Fibroblast of peridontal ligament (primary cell): ENCODE measurements around the gene THAP7.
A peak's percentile ranks its signal among the peaks of the same experiment; 100 is the strongest.
"Not testable (repeated sequence)": the region's sequence is repeated elsewhere in the genome, so short reads cannot be mapped to it uniquely, and the experiment has no call there.

Experiments
- DNase-seq: peaks from one replicate; pipeline ENCODE4 v3.0.0-alpha.2; 2010; ENCODE audit errors: extremely low read depth

The THAP7 gene

GRCh38 chr22:21001601-21002325 lies at the start of gene THAP7:
Gene THAP7 (minus strand): TSS chr22:21002118. CDS start chr22:21001911, 207 bp downstream.
- DNase-seq = peak; percentile 93

GRCh38 chr22:21051145-21051830 lies 49.4 kb upstream of the THAP7 start:
- no peak for DNase-seq

DNA sequence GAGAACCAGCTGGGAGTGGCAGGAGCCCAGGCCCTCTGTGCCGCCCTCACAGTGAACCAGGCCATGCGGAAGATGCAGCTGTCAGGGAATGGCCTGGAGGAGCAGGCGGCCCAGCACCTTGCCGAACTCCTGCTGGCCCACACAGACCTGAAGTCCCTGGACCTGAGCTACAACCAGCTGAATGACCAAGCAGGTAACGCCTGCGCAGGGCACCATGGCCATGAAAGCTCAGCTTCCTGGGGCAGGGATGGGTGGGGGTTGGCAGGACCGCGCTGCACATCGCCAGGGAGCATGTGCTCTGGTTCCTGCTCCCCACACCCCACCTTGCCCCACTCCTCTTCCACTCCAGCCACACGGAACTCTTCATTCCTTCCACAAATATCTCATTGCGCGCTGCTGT lies 47.0 kb upstream of the THAP7 start:
- not testable (repeated sequence) for DNase-seq

DNA sequence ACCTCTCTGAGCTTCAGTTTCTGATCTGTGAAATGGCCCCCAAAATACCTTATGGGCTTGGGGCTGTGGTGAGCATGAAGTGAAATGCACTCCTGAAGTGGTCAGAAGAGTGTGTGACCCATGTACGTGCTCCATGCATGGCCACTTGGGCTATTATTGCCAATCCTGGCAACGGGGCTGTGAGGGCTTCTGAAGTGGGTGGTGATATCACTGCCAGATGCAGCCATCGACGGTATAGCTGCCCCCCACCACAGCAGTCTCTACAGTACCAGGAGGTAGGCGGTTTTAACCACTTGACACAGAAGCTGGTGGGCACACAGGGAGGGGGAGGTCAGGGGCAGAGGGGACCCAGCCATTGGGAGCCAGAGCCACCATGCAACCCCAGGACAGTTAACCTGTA lies 46.5 kb upstream of the THAP7 start:
- DNase-seq = not testable (repeated sequence)

DNA sequence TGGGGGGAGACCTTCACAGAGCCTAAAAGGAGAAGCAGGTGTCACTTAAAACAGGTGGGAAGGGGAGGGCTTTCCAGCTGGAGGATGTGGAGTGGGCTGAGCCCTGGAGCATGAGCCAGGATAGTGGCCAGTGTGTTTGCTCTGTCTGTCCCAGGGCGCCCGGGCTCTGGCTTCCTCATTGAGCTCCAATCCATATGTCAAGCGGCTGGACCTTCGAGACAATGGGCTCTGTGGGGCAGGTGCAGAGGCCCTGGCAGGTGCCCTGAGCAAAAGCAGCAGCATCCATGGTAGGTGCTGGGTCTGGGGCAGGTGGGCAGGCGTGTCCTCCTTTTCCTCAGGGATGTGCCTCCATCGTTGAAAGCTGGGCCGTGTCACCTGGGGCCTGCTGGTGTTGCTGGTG lies 45.8 kb upstream of the THAP7 start:
- DNase-seq = no peak

GRCh38 chr22:21047035-21047661 lies 45.2 kb upstream of the THAP7 start:
- no peak for DNase-seq

DNA sequence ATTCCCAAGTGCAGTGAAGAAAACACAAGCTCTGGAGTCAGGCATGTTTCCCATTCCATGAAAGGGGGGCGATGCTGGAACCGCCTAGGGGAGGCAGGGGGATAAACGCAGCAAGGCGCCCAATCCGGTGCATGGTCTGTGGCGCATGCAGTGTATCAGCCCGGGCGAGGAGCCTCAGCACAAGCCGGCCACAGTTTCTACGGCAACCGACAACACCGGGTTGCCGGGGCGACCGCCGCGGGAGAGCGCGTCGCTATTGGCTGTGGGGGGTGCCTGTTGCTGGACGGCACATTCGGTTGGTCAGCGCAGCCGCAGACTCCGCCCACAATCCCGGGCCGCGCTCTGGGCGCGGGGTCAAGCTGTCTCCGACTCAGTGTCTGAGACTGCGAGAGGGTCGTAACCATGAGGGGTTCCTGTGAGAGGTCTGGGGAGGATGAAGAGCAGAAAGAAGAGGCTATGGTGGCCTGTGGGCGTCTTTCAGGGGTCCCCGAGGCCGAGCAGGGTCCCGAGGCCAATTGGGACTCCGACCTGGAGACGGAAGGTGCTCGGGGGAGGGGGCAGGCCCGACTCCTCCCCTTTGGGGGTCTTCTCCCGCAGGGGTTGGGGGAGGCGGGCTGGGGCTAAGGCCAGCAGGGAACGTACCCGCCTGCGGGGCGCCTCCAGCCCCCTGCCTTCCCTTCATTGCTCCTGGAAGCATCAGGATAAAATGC lies 43.8 kb upstream of the THAP7 start, which contains the start of gene LRRC74B:
TSS of gene LRRC74B (plus strand) at position 362 of the 710 bp plus-strand sequence. CDS start at position 403, 41 bp downstream.
- DNase-seq = peak; percentile 88

- peak; percentile 87 for DNase-seq
Measured at GRCh38 chr22:21044931-21045584, 43.1 kb upstream of the THAP7 start.

DNA sequence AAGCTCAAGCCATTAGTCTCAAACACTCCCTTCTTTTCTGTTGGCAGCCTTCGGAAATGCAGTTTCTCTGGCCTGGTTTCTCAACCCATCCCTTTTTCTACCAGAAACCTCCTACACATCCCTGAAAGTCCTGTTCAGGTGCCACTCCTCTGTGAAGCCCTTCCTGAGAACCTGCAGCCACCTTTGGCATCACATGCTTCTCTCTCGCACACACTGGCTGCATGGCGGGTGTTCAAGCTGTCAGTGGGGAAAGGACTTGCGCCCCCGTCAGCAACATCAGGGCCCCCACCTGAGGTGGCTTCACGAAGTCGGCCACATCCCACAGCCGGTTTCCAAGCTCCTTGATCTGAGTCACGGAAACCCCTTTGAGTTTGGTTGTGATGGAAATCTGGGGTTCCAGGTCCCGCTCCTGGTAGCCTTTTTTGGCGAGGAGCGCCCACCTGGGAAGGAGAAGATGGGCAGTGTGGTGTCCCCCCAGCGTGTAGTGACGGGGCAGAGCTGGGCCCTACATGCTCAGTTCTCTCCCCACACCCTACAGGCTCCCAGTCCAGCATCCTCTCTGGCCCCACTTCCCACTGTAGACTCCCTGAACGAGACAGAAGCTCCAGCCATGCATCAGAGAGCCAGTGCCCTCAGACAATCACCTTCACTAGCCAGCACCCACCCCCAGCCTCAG lies 42.1 kb upstream of the THAP7 start:
- DNase-seq = no peak

DNA sequence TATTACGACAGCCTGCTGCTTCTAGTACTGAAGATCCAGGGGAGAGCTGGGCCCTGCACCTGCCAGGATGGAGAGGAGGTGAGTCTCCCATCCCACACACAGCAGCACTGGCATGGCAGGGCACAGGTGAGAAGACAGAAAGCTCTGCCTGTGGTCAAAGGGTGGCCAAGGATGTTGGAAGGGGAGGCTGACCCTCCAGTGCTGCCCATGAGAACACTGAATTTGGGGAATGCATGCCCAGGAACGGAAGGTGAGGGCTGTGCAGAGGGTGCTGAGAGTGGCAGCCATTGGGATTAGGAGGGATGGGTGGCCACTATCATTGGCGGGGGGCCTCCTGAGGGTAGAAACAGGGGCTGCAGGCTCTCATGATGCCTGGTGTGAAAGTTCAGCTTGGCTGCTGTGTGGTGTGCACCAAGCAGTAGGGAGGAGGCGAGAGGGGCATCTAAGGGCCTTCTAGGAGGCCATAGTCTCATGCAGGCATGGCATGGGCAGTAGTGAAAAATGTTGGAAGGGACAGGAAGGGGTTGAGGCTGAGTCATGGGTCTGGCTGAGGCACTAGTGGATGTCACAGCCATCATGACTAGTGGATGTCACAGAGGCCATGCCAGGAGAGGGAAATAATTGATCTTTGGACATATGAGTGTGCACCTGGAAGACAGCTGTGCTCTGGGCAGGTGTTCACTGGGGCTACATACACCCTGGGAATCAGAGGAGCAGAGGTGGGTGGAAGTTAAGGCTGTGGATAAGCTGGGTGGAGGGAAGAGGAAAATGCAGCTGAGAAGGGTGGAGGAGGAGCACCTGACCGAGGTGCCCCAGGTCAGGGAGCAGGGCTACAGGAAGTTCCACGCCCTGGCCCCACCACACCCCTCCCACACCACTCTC lies 41.3 kb upstream of the THAP7 start:
- DNase-seq = no peak

- peak; percentile 34 for DNase-seq
Measured at GRCh38 chr22:21041937-21042336, 40.0 kb upstream of the THAP7 start.

DNA sequence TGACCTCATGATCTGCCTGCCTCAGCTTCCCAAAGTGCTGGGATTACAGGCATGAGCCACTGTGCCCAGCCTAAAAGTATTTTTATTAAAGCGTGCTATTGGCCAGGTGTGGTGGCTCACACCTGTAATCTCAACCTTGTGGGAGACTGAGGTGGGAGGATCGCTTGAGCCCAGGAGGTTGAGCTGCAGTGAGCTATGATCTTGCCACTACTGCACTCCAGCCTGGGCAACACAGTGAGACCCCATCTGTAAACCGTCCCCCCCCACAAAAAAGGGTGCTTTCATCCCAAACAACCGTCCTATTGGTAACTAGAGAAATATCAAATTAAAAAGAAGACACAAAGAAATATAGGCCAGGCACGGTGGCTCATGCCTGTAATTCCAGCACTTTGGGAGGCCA lies 37.2 kb upstream of the THAP7 start:
- not testable (repeated sequence) for DNase-seq

- peak; percentile 42 for DNase-seq
Measured at GRCh38 chr22:21038405-21038804, 36.5 kb upstream of the THAP7 start.

DNA sequence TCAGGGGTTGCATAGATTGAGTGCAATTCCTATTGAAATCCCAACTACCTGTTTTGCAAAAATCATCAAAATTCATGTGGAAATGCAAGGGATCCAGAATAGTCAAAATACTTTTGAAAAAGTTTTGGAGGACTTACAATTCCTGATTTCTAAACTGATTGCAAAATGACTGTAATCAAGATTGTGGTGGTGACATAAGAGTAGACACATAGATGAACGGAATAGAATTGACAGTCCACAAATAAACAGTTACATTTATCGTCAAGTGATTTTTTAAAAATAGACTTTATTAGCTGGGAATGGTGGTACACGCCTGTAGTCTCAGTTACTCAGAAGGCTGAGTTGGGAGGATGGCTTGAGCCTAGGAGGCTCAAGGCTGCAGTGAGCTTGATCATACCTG lies 33.1 kb upstream of the THAP7 start:
- peak; percentile 58 for DNase-seq

DNA sequence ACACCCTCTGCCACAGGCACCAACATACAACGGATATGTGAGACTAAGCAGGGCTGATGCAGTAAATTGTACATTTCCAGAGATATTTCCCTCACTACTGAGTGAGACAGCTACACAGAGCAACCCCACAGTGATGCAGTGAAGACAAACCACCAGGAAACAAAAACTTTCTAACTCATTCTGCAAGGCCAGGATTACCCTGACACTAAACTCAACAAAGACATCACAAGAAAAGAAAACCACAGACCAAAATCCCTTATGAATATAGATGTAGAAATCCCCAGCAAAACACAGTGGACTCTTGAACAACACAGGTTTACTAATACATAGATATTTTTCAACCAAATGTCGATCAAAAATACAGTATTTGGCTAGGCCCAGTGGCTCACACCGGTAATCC lies 32.0 kb upstream of the THAP7 start:
- DNase-seq = peak; percentile 54

GRCh38 chr22:21032868-21033688 lies 31.2 kb upstream of the THAP7 start:
- no peak for DNase-seq

DNA sequence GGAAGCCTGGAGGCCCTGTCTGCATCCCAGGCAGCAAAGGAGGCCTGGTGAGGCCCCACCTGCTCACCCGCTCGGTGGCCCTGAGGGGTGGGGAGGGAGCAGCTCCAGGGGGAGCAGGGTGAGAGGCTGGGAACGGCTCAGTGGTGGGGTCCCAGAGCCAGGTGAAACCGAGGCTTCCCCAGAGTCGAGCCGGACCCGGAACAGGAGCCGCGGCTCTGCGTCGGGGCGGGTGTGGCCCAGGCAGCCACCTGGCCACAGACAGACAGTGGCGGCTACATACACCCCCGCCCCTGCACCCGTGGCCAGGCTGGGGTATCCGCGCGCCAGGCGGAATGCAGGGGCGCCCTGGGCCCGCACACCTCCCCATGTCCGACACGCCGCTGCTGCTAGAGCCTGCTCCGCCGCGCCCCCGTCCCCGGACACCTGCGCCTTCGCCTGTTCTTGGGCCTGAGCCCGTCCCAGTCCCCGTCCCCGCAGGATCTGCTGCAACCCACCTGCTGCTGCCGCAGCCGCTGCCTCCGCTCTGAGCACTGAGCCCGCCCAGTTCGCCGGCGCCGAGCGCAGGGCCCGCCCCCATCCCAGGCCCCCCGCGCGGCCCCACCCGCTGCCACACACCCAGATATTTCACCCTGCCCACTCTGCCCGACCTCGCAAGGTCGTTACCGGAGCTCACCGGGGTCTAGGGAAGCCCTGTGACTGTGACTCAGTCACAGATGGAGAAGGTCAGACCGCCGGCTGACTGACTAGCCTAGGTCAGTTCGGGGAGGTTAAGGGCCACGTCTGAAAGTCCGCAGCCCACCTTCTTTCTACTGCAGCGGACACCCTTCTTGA lies 30.3 kb upstream of the THAP7 start, which contains the start of gene SLC7A4:
TSS of gene SLC7A4 (minus strand) at position 525 of the 831 bp plus-strand sequence. CDS start 749 bp downstream, outside the sequence.
- no peak for DNase-seq

GRCh38 chr22:21031545-21032036 lies 29.7 kb upstream of the THAP7 start:
- DNase-seq = no peak
